Nephron (organoid): ENCODE measurements around the gene CUL9.

Experiments
- H3K27ac Mint-ChIP-seq, 3 experiments: 2 replicates each; pipeline ENCODE4 v1.8.0; 2020; ENCODE audit warnings: mixed read lengths in 3 of 3, mild to moderate bottlenecking in 2 of 3, moderate library complexity in 1 of 3
- H3K27me3 Mint-ChIP-seq: 2 replicates; pipeline ENCODE4 v1.8.0; 2021; ENCODE audit warnings: low read depth, mild to moderate bottlenecking, moderate library complexity, mixed read lengths
- H3K36me3 Mint-ChIP-seq: 2 replicates; pipeline ENCODE4 v1.8.0; 2020; ENCODE audit warnings: low read depth, mixed read lengths
- H3K4me1 Mint-ChIP-seq: 2 replicates; pipeline ENCODE4 v1.8.0; 2020; ENCODE audit warnings: mixed read lengths
- H3K4me3 Mint-ChIP-seq, 3 experiments: 2 replicates each; pipeline ENCODE4 v1.8.0; 2020; ENCODE audit warnings: mild to moderate bottlenecking in 3 of 3, mixed read lengths in 3 of 3, moderate library complexity in 2 of 3
- H3K9me3 Mint-ChIP-seq: 2 replicates; pipeline ENCODE4 v1.8.0; 2020; ENCODE audit warnings: mixed read lengths
- CTCF ChIP-seq, 3 experiments: fragments of 200-600 bp; sonication (generic); IDR thresholded peaks; one replicate each; pipeline ENCODE4 v1.5.0; 2021; ENCODE audit warnings: antibody characterized with exemption in 3 of 3; ENCODE audit not compliant: unreplicated experiment in 3 of 3

Gene CUL9

GRCh38 chr6:43240950-43241349 is 59.0 kb downstream of the CUL9 start:
- no peaks in the 10 kb centered on the region for H3K36me3 Mint-ChIP-seq

DNA sequence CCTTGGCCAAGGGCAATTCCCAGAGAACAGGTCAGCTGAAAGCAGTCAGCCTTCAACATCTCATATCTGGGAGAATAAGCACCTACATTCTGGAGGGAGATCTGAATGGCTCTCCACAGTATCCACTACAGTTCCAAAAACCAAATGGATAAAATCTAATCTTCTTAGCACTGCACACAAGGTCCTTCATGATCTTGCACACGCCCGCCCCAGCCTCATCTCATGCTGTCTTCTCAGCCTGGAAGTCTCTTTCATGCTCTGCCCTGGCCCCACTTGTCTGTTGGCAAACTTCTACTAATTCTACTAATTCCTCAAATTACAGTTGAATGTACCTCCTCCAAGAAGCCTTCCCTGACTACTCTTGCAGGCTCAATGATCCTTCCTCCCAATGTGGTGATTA is 59.5 kb downstream of the CUL9 start:
- no peak for TF ChIP-seq CTCF (IDR thresholded peaks at IDR 0.05; ENCODE audit: unreplicated experiment in 3 of 3)
- Mint-ChIP-seq H3K36me3 (no peaks in the 10 kb centered on the region), H3K27me3 (peaks cover 6% of the 10 kb centered on the region), H3K9me3 (peaks cover 8% of the 10 kb centered on the region), H3K4me1 (no peaks in the 10 kb centered on the region), H3K27ac (no peak overlapping the region), H3K4me3 (no peak overlapping the region)

More at GRCh38 chr6:43240950-43241349, 59.0 kb downstream of the CUL9 start:
- H3K27ac Mint-ChIP-seq = no peak overlapping the region
- peaks cover 10% of the 10 kb centered on the region for H3K27me3 Mint-ChIP-seq
- TF ChIP-seq CTCF (IDR thresholded peaks at IDR 0.05; ENCODE audit: unreplicated experiment in 3 of 3) = no peak
- no peaks in the 10 kb centered on the region for H3K4me1 Mint-ChIP-seq
- H3K4me3 Mint-ChIP-seq = no peak overlapping the region
- peaks cover 8% of the 10 kb centered on the region for H3K9me3 Mint-ChIP-seq

DNA sequence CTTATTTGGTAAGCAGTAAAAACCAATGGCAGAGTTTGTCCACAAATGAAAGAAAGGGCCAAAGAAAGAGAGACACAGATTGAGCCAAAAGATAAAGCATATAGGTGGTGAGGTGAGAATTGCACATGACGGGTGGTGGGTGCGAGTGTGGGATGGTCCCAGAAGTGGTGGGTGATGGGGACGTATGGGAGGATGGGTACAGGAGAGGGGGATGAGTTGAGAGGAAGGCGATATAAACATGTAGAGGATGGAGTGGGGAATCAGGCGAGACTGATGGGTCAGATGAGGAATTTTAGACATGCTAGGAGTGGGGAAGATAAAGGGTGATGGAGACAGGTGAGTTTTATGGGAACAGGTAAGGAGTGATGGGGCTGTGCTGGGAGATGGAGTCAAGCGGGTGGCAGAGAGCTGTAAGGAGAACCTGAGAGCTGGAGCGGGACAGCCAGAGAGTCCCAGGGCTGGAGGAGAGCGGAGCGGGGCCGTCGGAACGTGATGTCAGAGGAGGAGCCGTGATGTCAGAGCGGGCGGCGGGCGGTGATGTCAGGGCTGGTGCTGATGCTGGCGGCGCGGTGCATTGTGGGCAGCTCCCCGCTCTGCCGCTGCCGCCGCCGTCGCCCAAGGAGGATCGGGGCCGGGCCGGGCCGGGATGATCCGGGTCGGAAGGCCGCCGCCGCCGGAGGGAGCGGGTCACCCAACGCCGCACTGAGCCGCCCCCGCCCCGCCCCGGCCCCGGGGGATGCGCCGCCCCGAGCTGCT is 61.1 kb downstream of the CUL9 start, which contains the start of gene TTBK1:
Gene TTBK1, plus strand, starts transcription at position 574 of the 756 bp plus-strand sequence. CDS start 3,180 bp downstream, outside the sequence.
- Mint-ChIP-seq H3K36me3 (no peaks in the 10 kb centered on the region), H3K27me3 (no peaks in the 10 kb centered on the region), H3K9me3 (peaks cover 8% of the 10 kb centered on the region), H3K27ac (no peak within 1 kb of the TSS), H3K4me1 (peaks cover 9% of the 10 kb centered on the region), H3K4me3 (no peak within 1 kb of the TSS)
- TF ChIP-seq CTCF (IDR thresholded peaks at IDR 0.05; ENCODE audit: unreplicated experiment in 3 of 3) = no peak

DNA sequence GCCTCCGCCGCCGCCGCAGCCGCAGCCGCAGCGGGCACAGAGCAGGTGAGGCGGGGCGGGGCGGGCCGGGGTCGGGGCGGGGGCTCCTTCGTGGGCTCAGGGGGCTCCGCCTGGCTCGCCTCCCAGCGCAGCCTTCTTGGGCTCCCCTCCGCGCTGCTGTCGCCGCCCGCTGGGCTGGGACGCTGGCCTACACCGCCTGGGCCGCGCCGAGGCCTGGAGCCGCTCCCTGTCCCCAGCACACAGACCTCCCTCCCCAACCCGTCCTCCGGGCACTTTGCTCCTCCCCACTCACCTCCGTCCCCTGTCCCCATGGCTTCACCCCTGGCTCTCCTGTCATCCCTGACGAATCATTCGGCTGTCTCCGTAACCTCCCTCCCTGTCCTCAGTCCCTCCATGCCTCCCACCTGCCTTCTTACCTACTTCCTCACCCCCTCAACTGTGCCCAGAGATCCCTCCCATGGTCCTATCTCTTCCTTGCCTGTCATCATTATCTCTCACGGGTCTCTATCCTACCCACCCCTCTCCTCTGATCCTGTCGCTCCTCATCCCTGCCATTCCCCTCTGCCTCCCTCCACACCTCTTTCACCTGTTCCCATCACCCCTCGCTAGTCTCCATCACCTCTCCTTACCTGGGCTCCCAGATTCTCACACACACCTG is 61.8 kb downstream of the CUL9 start:
- H3K9me3 Mint-ChIP-seq = peaks cover 8% of the 10 kb centered on the region
- H3K27me3 Mint-ChIP-seq = no peaks in the 10 kb centered on the region
- no peaks in the 10 kb centered on the region for H3K36me3 Mint-ChIP-seq
- no peak for TF ChIP-seq CTCF (IDR thresholded peaks at IDR 0.05; ENCODE audit: unreplicated experiment in 3 of 3)
- H3K27ac Mint-ChIP-seq = no peak overlapping the region
- H3K4me1 Mint-ChIP-seq = peaks cover 9% of the 10 kb centered on the region
- no peak overlapping the region for H3K4me3 Mint-ChIP-seq

DNA sequence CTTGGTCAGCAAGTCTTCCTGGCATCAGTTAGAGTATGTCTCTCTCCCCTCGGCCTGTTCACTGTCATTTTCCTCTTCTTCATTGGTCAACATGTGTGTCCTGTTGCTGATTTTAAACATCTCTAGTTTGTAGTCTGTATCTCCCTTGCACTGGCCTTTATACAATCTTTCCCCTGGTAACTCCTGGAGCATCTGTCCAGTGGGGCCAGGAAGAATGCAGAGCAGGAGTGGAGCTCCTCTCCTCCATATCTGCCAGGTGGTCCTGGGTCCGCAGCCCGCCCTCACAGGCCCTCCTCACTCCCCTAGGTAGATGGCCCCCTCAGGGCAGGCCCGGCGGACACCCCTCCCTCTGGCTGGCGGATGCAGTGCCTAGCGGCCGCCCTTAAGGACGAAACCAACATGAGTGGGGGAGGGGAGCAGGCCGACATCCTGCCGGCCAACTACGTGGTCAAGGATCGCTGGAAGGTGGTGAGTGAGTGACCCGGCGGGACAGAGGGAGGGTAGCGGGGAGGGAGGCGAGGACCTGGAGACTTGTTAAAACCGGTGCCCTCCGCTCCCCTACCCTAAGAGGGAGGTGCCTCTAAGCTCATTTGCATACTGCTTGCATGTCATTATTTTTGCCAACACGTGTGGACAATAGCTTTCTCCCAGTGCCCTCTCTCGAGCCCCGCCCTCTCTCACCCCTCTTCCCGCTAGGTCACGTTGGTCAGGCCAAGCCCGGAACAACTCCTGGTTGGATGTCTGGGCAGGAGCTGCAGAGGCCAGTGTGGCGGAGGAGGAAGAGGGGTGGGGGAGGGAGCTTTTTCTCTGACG is 64.5 kb downstream of the CUL9 start:
- peak overlapping the region; percentile 80 to 88 (median 86) for H3K4me3 Mint-ChIP-seq
- H3K27ac Mint-ChIP-seq = peak overlapping the region in 1 of 3 experiments; percentile 79
- TF ChIP-seq CTCF (IDR thresholded peaks at IDR 0.05; ENCODE audit: unreplicated experiment in 3 of 3) = no peak
- H3K36me3 Mint-ChIP-seq = no peaks in the 10 kb centered on the region
- peaks cover 16% of the 10 kb centered on the region for H3K27me3 Mint-ChIP-seq
- peaks cover 3% of the 10 kb centered on the region for H3K9me3 Mint-ChIP-seq
- H3K4me1 Mint-ChIP-seq = peaks cover 19% of the 10 kb centered on the region
